Ovary (tissue), 3 donors: ENCODE results near the gene RALGPS1.

Experiments
- POLR2A ChIP-seq: fragments of 450-650 bp; IDR thresholded peaks from one replicate; pipeline ENCODE4 v1.6.1; 2017; ENCODE audit warnings: antibody characterized with exemption, mild to moderate bottlenecking, moderate library complexity
- TF ChIP-seq, protein P1 (sequence below), 3 donors: fragments of 450-650 bp in 2 of 3; fragments of 200-600 bp in 1 of 3; IDR thresholded peaks; one replicate each; pipeline versions ENCODE4 v1.5.1 to v1.8.0; 2016 to 2022; ENCODE audit warnings: antibody characterized with exemption in 3 of 3, mild to moderate bottlenecking in 1 of 3
- donor health status: DM: no; HTN: no; CAD: no.

- no peak for TF ChIP-seq POLR2A
- TF ChIP-seq, protein P1, sequence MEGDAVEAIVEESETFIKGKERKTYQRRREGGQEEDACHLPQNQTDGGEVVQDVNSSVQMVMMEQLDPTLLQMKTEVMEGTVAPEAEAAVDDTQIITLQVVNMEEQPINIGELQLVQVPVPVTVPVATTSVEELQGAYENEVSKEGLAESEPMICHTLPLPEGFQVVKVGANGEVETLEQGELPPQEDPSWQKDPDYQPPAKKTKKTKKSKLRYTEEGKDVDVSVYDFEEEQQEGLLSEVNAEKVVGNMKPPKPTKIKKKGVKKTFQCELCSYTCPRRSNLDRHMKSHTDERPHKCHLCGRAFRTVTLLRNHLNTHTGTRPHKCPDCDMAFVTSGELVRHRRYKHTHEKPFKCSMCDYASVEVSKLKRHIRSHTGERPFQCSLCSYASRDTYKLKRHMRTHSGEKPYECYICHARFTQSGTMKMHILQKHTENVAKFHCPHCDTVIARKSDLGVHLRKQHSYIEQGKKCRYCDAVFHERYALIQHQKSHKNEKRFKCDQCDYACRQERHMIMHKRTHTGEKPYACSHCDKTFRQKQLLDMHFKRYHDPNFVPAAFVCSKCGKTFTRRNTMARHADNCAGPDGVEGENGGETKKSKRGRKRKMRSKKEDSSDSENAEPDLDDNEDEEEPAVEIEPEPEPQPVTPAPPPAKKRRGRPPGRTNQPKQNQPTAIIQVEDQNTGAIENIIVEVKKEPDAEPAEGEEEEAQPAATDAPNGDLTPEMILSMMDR (IDR thresholded peaks at IDR 0.05): no peak
These were observed 11.3 kb downstream of the RALGPS1 start for GRCh38 chr9:126925876-126926275.
